Activated CD8-positive, alpha-beta memory T cell treated with anti-CD3 and anti-CD28 coated beads for 36 hours (primary cell): ENCODE results near the gene RPL15. TPM values are rescaled to one million over a fixed set of nuclear protein-coding genes. Genes with fewer than 3 reads are reported as not detected.

Experiments
- total RNA-seq, 2 experiments: library from RNA; stranded (reverse); gene quantifications; one replicate each; pipeline ENCODE4 v1.2.3, GENCODE V29; 2021

Gene RPL15
- total RNA-seq, 2 experiments from 2014 or later, result 2,264 to 2,317 TPM

Other genes starting within 250 kb of the RPL15 start
- gene UBE2E1, start 111.2 kb upstream of the RPL15 start, total RNA-seq, result 10 to 100 TPM; 58.8 to 61.3 TPM
- gene NKIRAS1, start 142 bp upstream of the RPL15 start, total RNA-seq, result 1 to 10 TPM; 6.1 to 6.2 TPM
- gene NR1D2, start 28.2 kb downstream of the RPL15 start, total RNA-seq, result 1 to 10 TPM; 4.1 to 4.2 TPM